Astrocyte of the cerebellum (primary cell): ENCODE data around the gene NLRP4.

Source experiments
- DNase-seq: peaks from one replicate; pipeline ENCODE4 v3.0.0-alpha.2; 2011; ENCODE audit warnings: low read depth
- H3K4me3 ChIP-seq: 2 replicates; pipeline ENCODE4 v1.5.1; 2011; ENCODE audit warnings: mild to moderate bottlenecking, low read depth, low read length, moderate library complexity
- in situ Hi-C: cut with HindIII; loops from 2 replicates; pipeline ENCODE4 v1.10.0; 2017; ENCODE audit warnings: low sequenced_read_pairs
- TF ChIP-seq, protein P1 (sequence below): IDR thresholded peaks from 2 replicates; pipeline ENCODE4 v1.5.1; 2012; ENCODE audit warnings: low read length, low read depth, moderate library complexity, mild to moderate bottlenecking; ENCODE audit errors: missing control alignments

Gene NLRP4

DNA sequence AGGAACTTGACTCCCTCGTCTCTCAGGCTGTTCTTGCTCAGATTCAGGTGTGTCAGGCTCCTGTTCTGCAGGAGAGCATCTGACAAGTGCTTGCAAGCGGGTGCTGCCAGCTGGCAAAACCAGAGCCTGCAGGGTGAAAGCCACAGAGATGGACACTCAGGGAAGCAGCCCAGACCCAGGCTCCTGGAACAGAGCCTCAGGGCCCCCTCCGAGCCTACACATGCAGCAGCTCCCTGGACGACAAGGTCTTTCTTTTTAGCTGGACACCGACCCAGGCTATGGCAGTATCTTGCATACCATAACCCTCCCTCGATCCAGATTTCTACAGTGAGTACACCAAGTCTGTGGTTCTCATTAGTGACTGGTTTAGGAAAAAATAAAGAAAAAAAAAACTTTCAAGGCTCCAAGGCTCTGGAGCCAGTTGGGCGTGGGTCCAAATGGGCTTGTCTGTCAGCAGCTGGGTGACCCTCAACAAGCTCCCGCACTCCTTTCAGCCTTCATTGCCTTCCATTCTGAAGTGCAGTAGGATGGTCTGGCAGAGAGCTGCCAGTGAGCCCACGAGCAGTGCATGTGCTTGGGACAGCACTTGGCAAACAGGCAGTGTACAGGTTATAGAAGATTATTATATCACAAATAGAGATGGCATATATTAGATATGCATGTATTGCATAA, 65.9 kb downstream of the NLRP4 start:
- TF ChIP-seq, protein P1, sequence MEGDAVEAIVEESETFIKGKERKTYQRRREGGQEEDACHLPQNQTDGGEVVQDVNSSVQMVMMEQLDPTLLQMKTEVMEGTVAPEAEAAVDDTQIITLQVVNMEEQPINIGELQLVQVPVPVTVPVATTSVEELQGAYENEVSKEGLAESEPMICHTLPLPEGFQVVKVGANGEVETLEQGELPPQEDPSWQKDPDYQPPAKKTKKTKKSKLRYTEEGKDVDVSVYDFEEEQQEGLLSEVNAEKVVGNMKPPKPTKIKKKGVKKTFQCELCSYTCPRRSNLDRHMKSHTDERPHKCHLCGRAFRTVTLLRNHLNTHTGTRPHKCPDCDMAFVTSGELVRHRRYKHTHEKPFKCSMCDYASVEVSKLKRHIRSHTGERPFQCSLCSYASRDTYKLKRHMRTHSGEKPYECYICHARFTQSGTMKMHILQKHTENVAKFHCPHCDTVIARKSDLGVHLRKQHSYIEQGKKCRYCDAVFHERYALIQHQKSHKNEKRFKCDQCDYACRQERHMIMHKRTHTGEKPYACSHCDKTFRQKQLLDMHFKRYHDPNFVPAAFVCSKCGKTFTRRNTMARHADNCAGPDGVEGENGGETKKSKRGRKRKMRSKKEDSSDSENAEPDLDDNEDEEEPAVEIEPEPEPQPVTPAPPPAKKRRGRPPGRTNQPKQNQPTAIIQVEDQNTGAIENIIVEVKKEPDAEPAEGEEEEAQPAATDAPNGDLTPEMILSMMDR, result no peak
- no peak for DNase-seq
- in situ Hi-C loops, result no loop called here
- no peak overlapping the region for H3K4me3 ChIP-seq

DNA sequence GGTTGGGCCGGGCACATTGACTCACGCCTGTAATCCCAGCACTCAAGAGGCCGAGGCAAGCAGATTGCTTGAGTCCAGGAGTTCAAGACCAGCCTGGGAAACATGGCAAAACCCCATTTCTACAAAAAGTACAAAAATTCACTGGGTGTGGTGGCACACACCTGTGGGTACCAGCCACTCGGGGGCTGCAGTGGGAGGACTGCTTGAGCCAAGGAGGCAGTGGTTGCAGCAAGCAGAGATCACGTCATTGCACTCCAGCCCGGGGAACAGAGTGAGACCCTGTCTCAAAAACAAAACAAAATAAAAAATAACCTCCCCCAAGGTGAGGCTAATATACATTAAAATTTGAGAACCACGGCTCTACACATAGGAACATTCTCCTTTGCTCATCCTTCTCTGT, 70.9 kb downstream of the NLRP4 start:
- no peak overlapping the region for H3K4me3 ChIP-seq
- TF ChIP-seq, protein P1, result no peak
- no peak for DNase-seq
- in situ Hi-C loops, result no loop called here

DNA sequence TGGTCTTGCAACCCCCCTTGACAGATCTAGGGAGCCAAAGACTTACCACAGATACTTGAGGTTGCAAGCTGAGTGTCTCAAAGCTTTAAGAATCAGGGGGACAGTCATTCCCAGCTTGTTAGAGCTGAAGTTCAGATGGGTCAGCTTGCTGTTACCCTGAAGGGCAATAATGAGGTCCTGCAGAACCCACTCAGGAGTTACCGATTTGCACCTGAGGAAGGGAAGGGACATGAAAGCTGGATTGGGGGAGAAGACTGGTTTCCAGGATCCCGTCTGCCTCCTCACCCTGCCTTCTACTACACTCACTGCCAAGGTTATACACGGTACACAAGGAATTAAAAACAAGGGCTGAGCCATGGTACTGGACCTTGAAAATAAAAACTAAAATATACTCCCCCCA, 71.4 kb downstream of the NLRP4 start:
- DNase-seq, result no peak
- in situ Hi-C loops, result no loop called here
- TF ChIP-seq, protein P1, result no peak
- no peak overlapping the region for H3K4me3 ChIP-seq

DNA sequence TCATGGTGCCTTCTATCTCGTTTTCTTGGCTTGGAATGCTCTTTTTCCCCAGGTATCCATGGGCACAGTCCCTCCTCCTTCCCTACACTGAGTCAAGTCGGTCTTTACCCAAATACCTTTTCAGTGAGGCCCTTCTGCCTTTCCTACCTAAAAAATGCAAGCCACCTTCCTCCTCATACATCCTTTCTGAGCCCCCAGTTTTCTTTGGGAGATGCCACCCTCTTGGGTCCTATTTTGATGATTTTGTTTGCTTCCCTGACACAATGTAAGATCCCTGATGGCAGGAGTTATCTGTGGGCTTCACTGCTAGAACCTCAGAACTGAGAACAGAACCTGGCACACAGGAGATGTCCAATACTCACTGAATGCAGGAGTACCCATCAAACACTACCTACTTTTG, 73.5 kb downstream of the NLRP4 start:
- in situ Hi-C loops, result no loop called here
- no peak for DNase-seq
- TF ChIP-seq, protein P1, result no peak
- no peak overlapping the region for H3K4me3 ChIP-seq

DNA sequence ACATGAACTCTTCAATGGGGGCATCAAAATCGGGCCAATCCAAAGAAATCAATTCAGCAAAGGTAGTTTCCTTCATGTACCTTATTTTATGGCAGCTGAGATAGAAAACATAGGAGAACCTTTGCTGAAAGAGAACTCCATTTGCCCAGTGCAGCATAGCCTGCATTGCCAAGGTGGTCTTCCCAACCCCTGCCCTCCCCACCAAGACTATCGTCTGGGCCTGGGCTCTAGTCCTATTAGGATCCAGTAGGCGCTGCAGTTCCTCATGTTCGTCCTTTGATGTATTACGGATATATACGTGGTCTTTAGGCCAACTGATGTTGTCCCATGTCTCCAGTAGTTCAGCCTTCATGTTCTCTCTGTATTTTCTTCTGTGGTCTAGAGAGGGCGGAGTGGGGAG, 76.6 kb downstream of the NLRP4 start:
- in situ Hi-C loops, result no loop called here
- TF ChIP-seq, protein P1, result no peak
- no peak for DNase-seq
- no peak overlapping the region for H3K4me3 ChIP-seq

DNA sequence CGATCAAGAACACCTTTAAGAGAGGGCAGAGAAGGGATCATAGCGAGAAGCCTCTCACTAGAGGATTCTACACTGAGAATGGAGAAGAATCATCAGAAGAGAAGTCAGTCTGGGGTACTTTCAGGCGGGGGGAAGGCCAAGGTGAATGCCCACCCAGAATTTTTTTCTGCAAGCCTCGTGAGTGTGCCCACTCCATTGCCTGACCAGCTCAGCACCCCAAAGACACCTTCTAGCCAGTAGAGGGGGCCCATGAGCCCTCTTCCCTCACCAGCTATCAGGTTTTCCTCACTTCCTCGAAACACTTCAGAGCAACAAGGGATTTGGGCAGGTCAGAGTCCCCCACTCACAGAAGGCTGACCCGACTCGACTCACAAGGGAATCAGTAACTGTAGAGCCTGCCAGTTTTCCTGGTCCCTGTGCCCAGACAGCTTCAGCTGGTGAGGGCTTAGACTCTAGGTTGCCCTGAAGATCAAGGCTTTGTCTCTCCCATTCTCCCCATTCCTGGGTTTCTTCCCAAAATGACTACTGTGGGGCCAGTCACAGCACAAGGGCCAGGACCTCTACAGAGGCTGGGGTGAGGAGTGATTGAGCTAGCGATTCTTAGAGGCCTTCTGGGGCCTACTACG, 77.4 kb downstream of the NLRP4 start:
- no peak overlapping the region for H3K4me3 ChIP-seq
- DNase-seq, result no peak
- TF ChIP-seq, protein P1, result no peak
- in situ Hi-C loops, result no loop called here
